Stimulated activated CD8-positive, alpha-beta memory T cell treated with anti-CD3 and anti-CD28 coated beads, Interleukin-7, amount 100 ng/mL, for 4 hours (primary cell): ENCODE data around the gene RAB22A.
"Not testable (repeated sequence)": the region's sequence is repeated elsewhere in the genome, so short reads cannot be mapped to it uniquely, and the experiment has no call there.

Experiments
- DNase-seq, 2 donors: peaks; one replicate each; pipeline ENCODE4 v3.0.0-alpha.2; 2020; ENCODE audit warnings: low read depth in 2 of 2

The RAB22A gene

GRCh38 chr20:58388882-58389323, 79.4 kb downstream of the RAB22A start, which contains the start of gene VAPB:
Gene VAPB (plus strand): TSS chr20:58389229. CDS start chr20:58389460, 231 bp downstream.
- peak; percentile 89 to 96 for DNase-seq

DNA sequence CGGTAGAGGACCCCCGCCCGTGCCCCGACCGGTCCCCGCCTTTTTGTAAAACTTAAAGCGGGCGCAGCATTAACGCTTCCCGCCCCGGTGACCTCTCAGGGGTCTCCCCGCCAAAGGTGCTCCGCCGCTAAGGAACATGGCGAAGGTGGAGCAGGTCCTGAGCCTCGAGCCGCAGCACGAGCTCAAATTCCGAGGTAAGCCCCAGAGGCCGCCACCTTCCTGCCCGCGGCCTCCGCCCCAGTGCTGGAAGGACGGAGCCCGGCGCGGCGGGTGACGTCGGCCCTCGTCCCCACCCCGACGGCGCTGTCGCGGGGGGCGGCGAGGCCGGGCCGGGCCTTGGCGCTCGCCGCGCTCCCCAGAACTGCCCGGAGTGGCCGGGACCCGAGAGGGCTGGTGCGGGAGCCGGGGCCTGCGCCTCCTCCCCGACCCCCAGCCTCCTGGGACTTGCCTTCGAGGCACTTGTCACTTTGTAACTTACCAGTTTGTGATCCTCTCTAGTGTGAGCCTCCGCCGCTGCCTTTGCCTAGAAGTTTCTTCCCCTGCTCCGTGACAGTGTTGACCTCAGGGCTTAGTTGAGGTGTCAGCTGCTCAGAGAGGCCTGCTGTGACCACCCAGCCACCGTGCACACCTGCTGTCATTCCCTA, 79.9 kb downstream of the RAB22A start:
- peak; percentile 1 to 33 for DNase-seq

GRCh38 chr20:58389968-58390658, 80.6 kb downstream of the RAB22A start:
- DNase-seq = no peak

GRCh38 chr20:58390659-58391035, 81.1 kb downstream of the RAB22A start:
- no peak for DNase-seq

GRCh38 chr20:58392286-58392685, 82.8 kb downstream of the RAB22A start:
- no peak for DNase-seq

- DNase-seq = no peak
Measured at GRCh38 chr20:58393299-58393698, 83.8 kb downstream of the RAB22A start.

DNA sequence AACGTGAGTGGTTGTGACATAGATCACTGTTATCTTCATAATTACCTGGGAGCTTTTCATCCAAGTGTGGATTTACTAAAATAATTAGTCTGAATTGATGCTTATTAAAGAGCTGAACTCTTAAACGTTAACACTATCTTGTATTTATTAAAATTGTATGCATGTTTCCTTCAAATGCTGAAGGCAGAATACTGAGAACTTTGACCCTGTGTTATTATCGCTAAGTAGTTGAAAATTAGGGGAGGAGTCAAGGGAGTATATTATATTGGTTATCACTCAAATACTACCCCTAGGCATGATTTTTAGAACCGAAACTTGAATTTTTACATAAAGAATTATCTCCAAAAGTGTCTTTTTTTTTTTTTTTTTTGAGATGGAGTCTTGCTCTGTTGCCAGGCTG, 85.3 kb downstream of the RAB22A start:
- no peak for DNase-seq

DNA sequence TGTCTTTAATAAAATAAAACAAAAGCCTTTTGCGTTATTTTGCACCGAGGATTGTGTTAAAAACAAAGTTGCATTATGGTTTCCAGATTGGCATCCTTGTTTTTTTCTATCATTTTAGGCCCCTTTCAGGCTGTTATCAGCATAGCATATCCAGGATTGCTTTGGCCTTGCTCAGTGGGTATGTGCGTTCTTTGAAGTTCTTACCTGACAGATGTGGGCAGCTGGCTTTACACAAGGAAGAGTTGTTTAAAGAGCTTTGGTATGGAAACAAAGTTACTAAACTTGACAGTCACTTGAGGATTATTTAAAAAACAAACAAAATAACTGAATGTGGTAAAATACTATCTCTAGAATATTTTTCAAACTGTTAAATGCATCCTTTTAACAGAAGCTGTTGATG, 86.1 kb downstream of the RAB22A start:
- DNase-seq = no peak

DNA sequence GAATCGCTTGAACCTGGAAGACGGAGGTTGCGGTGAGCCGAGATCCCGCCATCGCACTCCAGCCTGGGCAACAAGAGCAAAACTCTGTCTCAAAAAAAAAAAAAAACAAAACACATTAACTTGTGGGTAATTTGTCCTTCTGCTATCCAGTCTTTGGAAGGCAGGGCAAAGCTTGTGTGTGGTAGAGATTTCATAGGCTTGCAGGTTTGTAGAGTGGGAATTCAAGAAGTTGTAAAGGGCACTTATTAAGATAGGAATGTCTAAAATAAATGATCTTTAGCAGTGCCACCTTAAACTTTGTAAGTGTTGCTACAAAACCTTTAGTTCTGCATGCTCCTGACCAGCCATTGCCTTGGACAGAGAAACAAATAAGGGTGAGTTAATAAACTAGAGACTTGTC, 87.9 kb downstream of the RAB22A start:
- no peak for DNase-seq

GRCh38 chr20:58398254-58398653, 88.7 kb downstream of the RAB22A start:
- no peak for DNase-seq

DNA sequence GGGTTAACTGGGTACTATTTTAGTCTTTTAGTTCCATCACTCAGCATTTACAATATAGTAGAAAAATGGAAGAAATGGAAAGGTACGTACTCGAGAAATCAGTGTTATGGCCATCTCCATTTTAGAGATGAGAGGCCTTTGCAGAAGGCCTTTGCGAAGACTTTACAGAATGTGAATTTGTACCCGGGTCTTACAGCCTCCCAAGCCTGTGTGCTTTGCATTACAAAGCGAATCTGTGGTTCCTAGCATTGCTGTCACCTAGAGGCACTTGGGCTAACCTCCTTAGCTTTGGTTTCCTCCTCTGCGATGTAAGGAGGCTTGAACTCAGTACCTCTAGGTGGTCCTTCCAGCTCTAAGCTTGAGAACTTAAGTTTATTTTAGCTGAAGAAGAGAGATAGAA, 90.4 kb downstream of the RAB22A start:
- no peak for DNase-seq

- DNase-seq = no peak
Measured at GRCh38 chr20:58401162-58401561, 91.6 kb downstream of the RAB22A start.

DNA sequence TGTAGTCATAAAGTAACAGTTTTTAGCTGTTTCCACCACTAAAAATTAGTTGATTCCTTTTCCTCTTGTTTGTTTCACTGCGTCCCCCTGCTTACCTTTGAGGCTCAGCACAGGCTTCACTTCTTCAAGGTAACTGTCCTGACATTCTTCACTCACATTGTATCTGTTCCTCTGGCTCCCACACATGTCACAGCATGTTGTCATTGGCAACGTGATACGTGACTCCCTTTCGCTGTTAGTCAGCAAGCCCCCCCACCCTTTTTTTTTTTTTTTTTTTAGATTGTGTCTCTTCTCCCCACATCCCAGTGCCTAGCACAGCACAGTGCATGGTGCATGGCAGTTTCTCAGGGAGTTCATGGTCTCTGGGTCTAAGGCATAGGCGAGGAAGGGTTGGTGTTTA, 92.8 kb downstream of the RAB22A start:
- no peak for DNase-seq

DNA sequence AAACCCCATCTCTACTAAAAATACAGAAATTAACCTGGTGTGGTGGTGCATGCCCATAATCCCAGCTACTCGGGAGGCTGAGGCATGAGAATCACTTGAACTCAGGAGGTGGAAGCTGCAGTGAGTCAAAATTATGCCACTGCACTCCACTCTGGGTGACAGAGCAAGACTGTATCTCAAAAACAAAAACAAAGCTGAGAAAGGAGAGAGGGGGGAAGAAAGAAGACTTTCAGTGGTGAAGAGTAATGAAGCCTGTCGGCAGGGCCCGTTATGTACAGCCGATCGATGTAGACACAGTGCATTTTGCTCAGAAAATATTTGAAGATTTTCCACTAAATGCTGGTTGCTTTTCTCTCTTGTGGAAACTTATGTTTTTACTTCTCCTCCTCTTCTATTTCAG, 93.3 kb downstream of the RAB22A start:
- DNase-seq = no peak

GRCh38 chr20:58403272-58403671, 93.8 kb downstream of the RAB22A start:
- DNase-seq = no peak

- DNase-seq = no peak
Measured at GRCh38 chr20:58405504-58406291, 96.2 kb downstream of the RAB22A start.

- DNase-seq = no peak
Measured at GRCh38 chr20:58406422-58407001, 97.0 kb downstream of the RAB22A start.

GRCh38 chr20:58407201-58407873, 97.8 kb downstream of the RAB22A start:
- no peak for DNase-seq

DNA sequence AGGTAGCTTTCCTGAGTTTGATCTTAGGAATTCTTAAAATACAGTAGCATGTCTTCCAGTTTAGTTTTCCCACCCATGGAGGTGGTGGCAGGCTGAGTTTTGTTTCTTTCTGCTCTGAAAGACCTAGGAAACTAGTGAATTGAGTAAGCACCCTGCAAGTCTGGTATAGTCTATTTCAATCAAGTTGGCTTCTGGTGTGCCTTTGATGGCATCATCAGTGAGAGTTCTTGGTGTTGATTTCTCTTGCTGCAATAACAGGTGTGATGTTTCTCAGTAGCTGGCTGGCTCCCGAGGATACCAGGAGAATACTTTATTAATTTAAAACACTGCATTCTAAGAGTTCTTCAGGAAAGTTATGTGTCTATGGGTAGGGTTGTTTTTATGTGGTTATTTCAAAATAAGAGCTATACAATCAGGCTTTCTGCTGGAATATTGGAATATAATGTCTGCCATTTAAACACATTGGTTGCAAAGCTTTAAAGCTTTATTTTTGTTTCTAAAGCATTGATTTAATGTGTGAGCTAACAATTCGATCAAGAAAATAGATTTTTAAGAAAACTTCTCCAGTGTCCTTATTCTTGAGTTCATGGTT, 98.5 kb downstream of the RAB22A start:
- DNase-seq = no peak

DNA sequence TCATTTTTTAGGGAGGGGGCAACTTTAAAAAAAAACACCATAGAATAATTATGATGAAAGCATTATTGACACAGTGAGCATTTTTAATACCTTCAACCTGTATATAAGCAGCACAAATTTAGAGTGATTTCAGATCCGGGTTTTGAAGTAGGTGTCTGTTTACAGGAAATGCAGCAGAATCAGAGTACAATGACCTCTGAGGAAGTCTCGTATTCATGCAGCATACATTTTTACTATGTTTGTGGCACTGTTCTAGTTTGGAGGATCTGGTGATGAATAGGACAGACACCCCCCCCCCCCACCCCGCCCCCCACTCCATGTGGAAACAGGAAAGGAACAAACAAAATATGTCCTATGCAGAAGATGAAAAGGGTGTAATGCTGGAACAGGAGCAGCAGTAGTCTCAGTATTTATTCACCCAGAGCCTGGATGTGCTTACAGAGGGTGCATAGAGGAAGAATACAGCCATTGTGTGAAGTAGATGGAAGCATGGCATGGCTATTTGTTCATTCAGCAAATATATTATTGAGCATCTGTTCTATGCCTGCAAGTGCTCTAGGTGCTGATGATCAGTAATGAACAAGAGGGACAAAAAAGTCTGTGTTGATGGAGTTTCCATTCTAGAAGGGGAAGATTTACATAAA, 99.2 kb downstream of the RAB22A start:
- no peak for DNase-seq

DNA sequence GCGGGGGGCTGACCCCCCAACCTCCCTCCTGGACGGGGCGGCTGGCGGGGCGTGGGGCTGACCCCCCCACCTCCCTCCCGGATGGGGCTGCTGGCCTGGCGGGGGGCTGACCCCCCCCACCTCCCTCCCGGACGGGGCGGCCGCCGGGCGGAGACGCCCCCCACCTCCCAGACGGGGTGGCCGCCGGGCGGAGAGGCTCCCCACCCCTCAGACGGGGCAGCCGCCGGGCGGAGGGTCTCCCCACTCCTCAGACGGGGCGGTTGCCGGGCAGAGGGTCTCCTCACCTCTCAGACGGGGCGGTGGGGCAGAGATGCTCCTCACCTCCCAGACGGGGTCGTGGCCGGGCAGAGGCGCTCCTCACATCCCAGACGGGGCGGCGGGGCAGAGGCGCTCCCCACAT, 104.7 kb downstream of the RAB22A start:
- DNase-seq = not testable (repeated sequence)
